ENCODE measurements around the gene CA14. TPM values are rescaled to one million over a fixed set of nuclear protein-coding genes. Genes with fewer than 3 reads are reported as not detected.

The CA14 gene
- total RNA-seq, 6 donors from 2014 or later = 0.61 to 1.0 (median 0.63) TPM; not detected in 2

DNA sequence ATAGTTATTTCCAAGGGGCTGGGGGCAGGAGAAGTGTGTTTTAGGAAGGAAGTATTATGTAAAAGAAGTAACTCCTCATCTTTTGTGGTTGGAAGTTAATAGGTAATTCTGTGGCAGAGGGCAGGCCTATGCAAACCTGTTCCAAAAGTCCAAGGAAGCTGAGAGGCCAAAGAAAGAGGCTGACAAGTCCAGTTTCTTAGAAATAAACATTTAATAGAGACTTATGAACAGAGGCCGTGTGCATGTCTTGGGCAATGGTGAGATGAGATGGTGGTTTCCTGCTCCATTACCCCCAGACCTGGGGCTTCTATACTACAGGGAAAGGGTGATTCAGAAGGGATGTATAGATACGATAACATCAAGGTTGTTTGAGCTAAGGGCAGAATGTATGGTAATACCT lies 7.6 kb upstream of the CA14 start:
- H3K27me3 ChIP-seq = no peaks in the 10 kb centered on the region
- no peak overlapping the region for H3K4me3 ChIP-seq
- no peaks in the 10 kb centered on the region for H3K4me1 ChIP-seq
- ATAC-seq (ENCODE audit: low FRiP score in 2 of 2) = no peak
- H3K36me3 ChIP-seq = no peaks in the 10 kb centered on the region
- no peak for DNase-seq
- H3K9me3 ChIP-seq = no peaks in the 10 kb centered on the region
- TF ChIP-seq, protein P1, sequence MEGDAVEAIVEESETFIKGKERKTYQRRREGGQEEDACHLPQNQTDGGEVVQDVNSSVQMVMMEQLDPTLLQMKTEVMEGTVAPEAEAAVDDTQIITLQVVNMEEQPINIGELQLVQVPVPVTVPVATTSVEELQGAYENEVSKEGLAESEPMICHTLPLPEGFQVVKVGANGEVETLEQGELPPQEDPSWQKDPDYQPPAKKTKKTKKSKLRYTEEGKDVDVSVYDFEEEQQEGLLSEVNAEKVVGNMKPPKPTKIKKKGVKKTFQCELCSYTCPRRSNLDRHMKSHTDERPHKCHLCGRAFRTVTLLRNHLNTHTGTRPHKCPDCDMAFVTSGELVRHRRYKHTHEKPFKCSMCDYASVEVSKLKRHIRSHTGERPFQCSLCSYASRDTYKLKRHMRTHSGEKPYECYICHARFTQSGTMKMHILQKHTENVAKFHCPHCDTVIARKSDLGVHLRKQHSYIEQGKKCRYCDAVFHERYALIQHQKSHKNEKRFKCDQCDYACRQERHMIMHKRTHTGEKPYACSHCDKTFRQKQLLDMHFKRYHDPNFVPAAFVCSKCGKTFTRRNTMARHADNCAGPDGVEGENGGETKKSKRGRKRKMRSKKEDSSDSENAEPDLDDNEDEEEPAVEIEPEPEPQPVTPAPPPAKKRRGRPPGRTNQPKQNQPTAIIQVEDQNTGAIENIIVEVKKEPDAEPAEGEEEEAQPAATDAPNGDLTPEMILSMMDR (IDR thresholded peaks at IDR 0.05) = no peak
- TF ChIP-seq POLR2A (IDR thresholded peaks at IDR 0.05) (no peak), POLR2AphosphoS5 (IDR thresholded peaks at IDR 0.05) (no peak), EP300 (IDR thresholded peaks at IDR 0.05) (no peak)
- WGBS, 2 donors = 70 to 71% methylated on average over 2 of the region's 2 CpGs
- H3K27ac ChIP-seq = no peak overlapping the region

DNA sequence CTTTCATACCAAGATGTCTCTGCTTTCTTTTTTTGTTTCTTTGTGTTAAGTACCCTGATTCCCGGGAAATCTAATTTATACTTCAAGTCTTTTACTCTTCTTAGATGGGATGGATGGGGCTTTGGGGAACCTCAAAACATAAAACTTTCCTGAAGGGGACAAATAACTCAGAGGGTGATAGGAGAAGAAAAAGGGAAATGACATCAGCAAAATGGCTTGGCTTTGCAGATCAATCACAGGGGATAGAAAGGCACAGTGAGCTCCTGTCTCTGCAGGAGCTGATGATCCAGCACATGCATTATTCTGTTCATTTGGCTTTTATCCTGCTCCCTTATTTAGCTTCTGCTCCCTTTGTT lies 1.4 kb upstream of the CA14 start:
- peaks cover 0 to 4% (median 0%) of the 10 kb centered on the region in 4 donors for H3K27me3 ChIP-seq
- peak overlapping the region in 2 of 4 donors; percentile 40 to 44 for H3K4me3 ChIP-seq
- ATAC-seq (ENCODE audit: low FRiP score in 2 of 2) = no peak
- peak overlapping the region in 3 of 4 donors; percentile 46 to 62 (median 48) for H3K27ac ChIP-seq
- 0 to 7% methylated on average over 1 of the region's 1 CpG for WGBS, 2 donors
- H3K36me3 ChIP-seq = no peaks in the 10 kb centered on the region
- H3K4me1 ChIP-seq = peaks cover 9 to 23% (median 13%) of the 10 kb centered on the region in 4 donors
- TF ChIP-seq, protein P1 (IDR thresholded peaks at IDR 0.05) = no peak
- TF ChIP-seq EP300 (IDR thresholded peaks at IDR 0.05) (no peak), POLR2AphosphoS5 (IDR thresholded peaks at IDR 0.05) (no peak)
- H3K9me3 ChIP-seq = no peaks in the 10 kb centered on the region
- DNase-seq = no peak

DNA sequence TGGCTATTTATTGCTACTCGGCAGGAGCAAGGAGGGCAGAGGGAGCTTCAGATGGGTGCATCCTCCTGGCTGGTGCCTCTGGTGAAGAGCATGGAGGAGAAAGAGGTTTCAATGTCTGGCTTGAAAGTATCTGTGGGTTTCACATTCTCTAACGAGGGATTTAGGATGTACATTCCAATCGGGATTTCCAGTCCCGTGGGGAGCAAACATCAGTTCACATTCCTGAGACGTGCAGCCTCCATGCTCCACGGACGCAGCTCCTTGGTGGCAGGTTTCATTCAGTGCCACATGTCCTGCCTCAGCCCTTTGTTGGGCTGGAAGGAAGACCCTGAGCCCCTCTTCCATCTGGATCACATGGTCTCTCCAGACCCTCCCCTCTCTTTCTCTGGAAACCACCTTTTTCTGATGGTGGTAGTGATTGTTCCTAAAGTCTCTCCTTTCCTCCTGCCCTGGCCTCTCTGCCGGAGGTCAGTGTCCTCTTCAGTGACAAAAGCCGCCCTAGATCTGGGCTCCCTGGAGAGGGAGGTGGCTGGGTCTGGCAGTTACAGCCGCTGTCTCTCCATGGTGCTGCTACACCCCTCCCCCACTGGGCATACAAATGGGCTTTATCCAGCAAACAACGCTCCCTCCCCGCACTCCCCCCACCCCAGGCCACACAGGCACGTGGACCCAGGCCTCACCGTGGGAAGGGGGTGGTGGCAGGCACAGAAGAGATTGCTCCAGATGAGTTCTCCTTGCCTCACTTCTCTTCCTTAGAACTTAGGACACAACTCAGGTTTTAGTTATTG lies 826 bp upstream of the CA14 start:
- TF ChIP-seq POLR2A (IDR thresholded peaks at IDR 0.05) (no peak), EP300 (IDR thresholded peaks at IDR 0.05) (no peak), POLR2AphosphoS5 (IDR thresholded peaks at IDR 0.05) (no peak)
- TF ChIP-seq, protein P1 (IDR thresholded peaks at IDR 0.05) = no peak
- 30 to 37% methylated on average over 9 to 14 of the region's 14 CpGs for WGBS, 2 donors
- Histone ChIP-seq H3K4me3 (no peak overlapping the region), H3K36me3 (no peaks in the 10 kb centered on the region), H3K4me1 (peaks cover 9 to 23% (median 13%) of the 10 kb centered on the region in 4 donors), H3K27me3 (peaks cover 0 to 4% (median 0%) of the 10 kb centered on the region in 4 donors), H3K9me3 (no peaks in the 10 kb centered on the region), H3K27ac (no peak overlapping the region)
- DNase-seq = no peak
- ATAC-seq (ENCODE audit: low FRiP score in 2 of 2) = no peak

DNA sequence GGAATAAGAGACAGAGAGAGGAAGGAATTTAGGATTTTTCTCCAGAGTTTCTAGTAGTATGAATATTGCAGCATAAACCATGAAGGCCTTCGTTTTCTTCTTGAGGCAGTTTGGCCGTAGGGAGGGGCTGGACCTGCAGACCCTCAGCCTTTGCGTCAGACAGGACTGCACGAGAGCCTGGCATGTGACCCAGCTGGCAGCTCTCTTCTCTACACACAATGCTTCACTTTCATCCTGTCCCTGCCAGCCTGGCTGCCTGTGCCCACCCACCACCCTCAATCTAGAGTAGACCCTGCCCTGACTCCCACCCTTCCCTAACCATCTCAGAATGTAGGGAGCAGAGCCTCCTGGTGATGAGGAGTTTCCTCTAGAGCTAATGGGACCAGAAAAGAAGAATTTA lies 1.6 kb downstream of the CA14 start:
- peaks cover 9 to 23% (median 13%) of the 10 kb centered on the region in 4 donors for H3K4me1 ChIP-seq

More for the DNA sequence above, 1.6 kb downstream of the CA14 start:
- 59 to 83% methylated on average over 4 of the region's 4 CpGs for WGBS, 2 donors
- TF ChIP-seq EP300 (IDR thresholded peaks at IDR 0.05) = no peak
- TF ChIP-seq POLR2AphosphoS5 (IDR thresholded peaks at IDR 0.05) = no peak
- TF ChIP-seq, protein P1 (IDR thresholded peaks at IDR 0.05) = no peak
- TF ChIP-seq POLR2A (IDR thresholded peaks at IDR 0.05) = no peak
- peak overlapping the region in 1 of 4 donors; percentile 21 for H3K4me3 ChIP-seq
- H3K36me3 ChIP-seq = peaks cover 0 to 6% (median 3%) of the 10 kb centered on the region in 4 donors
- ATAC-seq (ENCODE audit: low FRiP score in 2 of 2) (no peak), DNase-seq (peak in 1 of 2 donors; percentile 36)
- H3K27me3 ChIP-seq = peaks cover 0 to 4% (median 0%) of the 10 kb centered on the region in 4 donors
- H3K9me3 ChIP-seq = no peaks in the 10 kb centered on the region
- peak overlapping the region in 2 of 4 donors; percentile 67 to 76 for H3K27ac ChIP-seq

All from upper lobe of left lung (tissue), 6 donors.